HG03432 (cell line): ENCODE measurements around the gene AGXT.

Source experiments
- ATAC-seq: cut with Tn5 transposase; IDR thresholded peaks from one replicate; pipeline ENCODE4 v1.9.1; 2021; ENCODE audit warnings: mild to moderate bottlenecking, moderate library complexity; ENCODE audit not compliant: unreplicated experiment

Gene AGXT

DNA sequence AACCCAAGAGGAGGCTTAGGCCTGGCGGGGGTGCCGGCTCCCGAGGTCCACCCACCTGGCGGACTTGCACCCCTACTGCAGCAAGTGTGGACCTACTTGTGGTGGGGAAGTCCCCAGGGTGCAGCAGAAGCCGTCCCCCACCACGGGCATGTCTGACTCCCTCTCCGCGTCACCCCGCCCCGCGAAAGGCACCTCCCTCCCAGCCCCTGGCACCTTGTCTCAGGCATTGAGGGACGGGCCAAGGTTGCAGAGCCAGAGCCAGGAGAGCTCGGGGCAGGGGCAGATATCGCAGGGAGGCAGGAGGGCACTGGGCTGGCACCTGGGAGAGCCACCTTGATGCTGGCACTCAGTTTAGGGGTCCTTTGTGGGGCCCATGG, 56.6 kb downstream of the AGXT start:
- ATAC-seq = no peak

DNA sequence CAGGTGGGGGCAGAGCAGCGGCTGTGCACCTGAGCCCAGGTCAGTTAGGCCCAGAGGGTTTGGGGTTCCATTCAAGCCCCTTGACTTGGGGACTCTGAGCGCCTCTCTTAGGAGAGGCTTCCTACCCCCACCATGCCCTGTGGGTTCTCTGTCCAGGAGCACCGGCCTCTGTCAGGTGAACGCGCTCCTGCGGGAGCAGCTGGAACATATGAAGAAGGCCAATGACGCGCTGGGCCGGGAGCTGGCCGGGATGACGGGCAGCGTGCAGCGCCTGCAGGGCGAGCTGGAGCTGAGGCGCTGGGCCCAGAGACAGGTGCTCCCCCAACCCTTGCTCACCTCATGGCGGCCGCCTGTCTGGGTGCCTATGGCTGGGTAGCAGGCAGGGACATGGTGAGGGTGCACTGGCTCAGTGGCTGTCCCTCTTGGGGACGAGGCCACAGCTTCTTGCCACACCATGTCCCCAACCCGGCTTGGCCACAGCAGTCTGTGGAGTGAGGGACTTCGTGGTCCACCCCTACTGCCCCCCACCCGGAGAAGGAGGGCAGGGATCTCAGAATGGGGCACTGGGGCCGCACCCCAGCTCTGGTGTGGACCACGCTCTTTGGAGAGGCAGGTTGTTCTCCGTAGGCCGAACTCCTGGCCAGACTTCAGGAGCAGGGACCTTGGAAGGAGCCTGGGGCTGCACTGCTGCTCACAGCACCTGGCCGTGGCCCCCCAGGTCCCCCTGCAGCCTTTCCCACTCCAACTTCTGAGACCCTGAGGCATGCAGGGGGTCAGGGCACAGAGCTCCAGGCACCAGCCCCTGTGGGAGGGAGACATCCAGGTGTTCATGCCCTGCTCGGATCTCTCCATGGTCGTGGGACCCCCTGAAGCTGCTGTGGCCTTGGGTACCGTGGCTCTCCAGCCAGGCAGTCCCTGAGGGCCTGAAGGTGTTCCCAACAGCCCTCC, 57.2 kb downstream of the AGXT start:
- ATAC-seq = no peak

DNA sequence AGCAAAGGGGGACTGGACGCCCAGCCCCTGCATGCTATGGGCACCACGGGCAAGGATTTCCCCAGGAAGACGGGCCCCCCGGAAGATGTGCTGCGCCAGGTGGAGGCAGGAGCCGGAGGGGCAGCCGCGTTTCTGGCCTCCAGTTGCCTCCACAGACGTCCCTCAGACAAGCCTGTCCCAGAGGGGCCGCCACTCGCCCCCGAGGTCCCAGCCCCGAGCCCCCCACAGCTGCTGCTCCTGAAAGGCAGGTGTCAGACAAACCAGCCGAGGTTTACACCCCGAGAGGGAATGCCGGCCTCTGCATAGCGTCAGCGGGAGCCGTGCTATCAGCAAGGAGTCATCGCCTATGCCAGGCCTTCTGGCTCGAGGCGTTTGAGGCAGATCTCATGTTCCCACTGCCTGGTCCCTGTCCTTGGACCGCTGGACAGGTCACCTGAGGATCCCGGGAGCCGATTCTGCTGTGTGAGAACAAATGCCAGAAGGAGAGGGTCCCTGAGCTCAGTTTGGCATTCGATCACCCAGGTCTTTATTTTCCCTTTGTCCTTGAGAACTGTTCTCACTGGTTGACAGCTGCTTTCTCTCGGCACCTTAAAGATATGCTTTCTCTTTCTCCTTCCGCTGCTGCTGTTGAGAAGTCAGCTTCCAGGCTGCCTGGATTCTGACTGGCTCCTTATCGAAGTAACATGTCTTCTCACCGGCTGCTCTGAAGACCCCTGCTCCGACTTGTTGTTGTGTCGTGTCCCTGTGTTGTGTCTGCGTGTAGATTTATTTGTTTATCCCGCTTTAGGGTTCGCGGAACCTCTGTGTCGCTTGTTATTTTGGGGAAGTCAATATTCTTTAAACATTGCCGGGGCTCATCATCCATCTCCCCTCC, 58.1 kb downstream of the AGXT start:
- no peak for ATAC-seq

DNA sequence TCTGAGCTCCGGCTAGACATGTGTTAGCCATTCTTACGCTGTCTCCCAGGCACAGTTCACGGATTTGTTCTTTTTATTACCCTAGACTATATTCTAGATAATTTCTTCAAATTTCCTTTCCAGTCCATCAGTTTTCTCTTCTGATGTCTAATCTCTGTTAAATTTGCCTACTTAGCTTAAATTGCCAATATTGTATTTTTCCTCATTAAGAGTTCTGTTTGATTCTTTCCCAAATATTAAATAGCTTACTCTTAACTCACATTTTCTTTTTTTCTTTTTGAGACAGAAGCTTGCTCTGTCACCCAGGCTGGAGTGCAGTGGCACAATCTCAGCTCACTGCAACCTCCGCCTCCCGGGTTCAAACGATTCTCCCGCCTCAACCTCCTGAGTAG, 58.8 kb downstream of the AGXT start:
- ATAC-seq = no peak

DNA sequence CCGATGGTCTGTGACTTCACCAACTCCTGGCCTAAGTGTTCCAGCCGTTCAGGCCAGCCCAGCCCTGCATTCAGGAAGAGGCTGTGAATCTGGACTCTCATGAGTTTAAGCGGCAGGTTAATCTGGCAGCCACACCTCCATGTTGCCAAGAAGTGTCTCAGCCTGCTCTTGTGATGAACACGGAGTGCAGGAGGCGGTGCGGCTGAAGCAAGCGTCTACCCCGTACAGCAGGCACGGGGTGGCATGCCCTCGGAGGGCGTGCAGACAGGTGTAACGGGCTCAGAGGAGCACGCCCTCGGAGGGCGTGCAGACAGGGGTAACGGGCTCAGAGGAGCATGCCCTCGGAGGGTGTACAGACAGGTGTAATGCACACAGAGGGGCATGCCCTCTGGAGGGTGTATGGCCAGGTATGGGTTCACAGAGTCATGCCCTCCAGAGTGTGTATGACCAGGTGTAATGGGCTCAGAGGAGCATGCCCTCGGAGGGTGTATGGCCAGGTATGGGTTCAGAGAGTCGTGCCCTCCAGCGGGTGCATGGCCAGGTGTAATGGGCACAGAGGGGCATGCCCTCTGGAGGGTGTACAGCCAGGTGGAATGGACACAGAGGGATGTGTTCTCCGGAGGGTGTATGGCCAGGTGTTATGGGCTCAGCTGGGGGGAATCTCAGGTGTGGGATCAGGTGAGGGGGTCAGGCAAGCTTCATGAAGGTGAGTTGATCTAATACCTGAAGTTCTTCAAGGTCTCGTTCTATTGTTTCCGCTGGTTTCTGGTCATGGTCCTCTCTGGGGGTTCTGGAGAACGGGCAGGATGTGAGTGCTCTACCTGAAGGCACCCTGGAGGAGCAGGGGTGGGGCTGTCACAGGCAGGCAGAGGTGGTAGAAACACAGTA, 60.1 kb downstream of the AGXT start:
- no peak for ATAC-seq

DNA sequence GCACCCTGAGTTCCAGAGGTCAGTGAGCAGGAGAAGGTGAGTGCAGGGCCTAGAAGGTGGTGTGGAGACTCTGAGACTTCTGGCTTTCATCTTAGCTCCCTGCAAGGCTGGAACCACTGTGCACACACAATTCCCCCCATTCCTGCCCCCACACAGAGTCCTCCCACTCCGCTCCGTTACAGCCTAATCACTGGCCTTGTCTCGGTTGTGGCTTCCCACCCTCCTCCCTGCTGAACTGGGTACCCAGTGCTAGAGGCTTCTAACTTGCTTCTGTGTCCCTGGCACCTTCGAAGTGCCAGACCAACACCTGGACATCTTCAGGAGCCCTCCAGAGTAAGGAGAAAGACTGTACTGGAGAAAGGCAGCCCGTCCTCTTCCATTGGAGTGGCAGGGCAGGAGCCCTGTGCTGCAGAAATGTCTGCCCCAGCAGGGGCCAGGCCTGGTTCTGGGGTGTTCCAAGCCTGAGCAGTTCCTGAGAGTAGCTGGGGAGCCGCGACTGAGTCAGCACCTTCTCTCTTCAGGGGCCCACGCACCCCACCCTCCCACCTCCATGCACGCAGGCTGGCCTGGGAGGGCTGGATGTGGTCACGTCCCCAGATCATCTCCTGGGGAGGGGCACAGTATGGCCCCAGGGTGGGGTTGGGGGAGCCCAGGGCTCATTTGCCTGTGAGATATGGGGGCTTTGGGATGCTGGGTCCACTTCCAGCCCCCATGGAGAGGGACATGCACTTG, 60.9 kb downstream of the AGXT start:
- ATAC-seq = no peak
